Measurements from ENCODE around the gene RAB7A. TPM values are rescaled to one million over a fixed set of nuclear protein-coding genes. Genes with fewer than 3 reads are reported as not detected.

Gene RAB7A
- total and polyA plus RNA-seq, 2 of the 13 experiments (the other 11 are each of a cell fraction or from before 2014, with no cell fraction given), result 26.5 to 182 TPM

- TF ChIP-seq RCOR2 (CRISPR knock-in tag; IDR thresholded peaks at IDR 0.05) (no peak), ELF4 (CRISPR knock-in tag; IDR thresholded peaks at IDR 0.05; ENCODE audit: borderline replicate concordance) (no peak), SUZ12 (IDR thresholded peaks at IDR 0.05; ENCODE audit: low read depth, low read length) (no peak), KLF6 (CRISPR knock-in tag; IDR thresholded peaks at IDR 0.05) (no peak), WIZ (CRISPR knock-in tag; IDR thresholded peaks at IDR 0.05) (no peak; the same call in 1 of the 2 replicates), ZNF230 (CRISPR knock-in tag; IDR thresholded peaks at IDR 0.05) (no peak), CEBPG (CRISPR knock-in tag; IDR thresholded peaks at IDR 0.05) (peak; percentile 94), ZNF773 (CRISPR knock-in tag; IDR thresholded peaks at IDR 0.05; ENCODE audit: borderline replicate concordance) (peak; percentile 47; the same call in 1 of the 2 replicates), SALL2 (CRISPR knock-in tag; IDR thresholded peaks at IDR 0.05) (peak; percentile 82; the same call in 1 of the 2 replicates), ZNF350 (CRISPR knock-in tag; IDR thresholded peaks at IDR 0.05; ENCODE audit: borderline replicate concordance, low read depth) (no peak), PCBP1 (IDR thresholded peaks at IDR 0.05; ENCODE audit: borderline replicate concordance, low read depth, low read length) (0 out of 2 replicates have a peak, but pooled peaks have one; percentile 75), ZNF333 (CRISPR knock-in tag; IDR thresholded peaks at IDR 0.05; ENCODE audit: borderline replicate concordance) (peak; percentile 67; the same call in 1 of the 2 replicates), JUND (CRISPR knock-in tag; IDR thresholded peaks at IDR 0.05) (no peak; the same call in 1 of the 2 replicates), FIP1L1 (IDR thresholded peaks at IDR 0.05; ENCODE audit: borderline replicate concordance, insufficient read depth, low read depth, low read length) (no peak), MLX (CRISPR knock-in tag; IDR thresholded peaks at IDR 0.05) (peak; percentile 46; the same call in 1 of the 2 replicates), KMT2A (CRISPR knock-in tag; IDR thresholded peaks at IDR 0.05) (peak; percentile 47; the same call in 1 of the 2 replicates), ZNF614 (CRISPR knock-in tag; IDR thresholded peaks at IDR 0.05; ENCODE audit: borderline replicate concordance) (peak; percentile 43; the same call in 1 of the 2 replicates), CBX5 (CRISPR knock-in tag; IDR thresholded peaks at IDR 0.05; ENCODE audit: borderline replicate concordance) (0 out of 2 replicates have a peak, but pooled peaks have one; percentile 71), POLR2G (IDR thresholded peaks at IDR 0.05; ENCODE audit: low read depth, low read length) (peak; percentile 90), ZNF768 (CRISPR knock-in tag; IDR thresholded peaks at IDR 0.05) (no peak; the same call in 1 of the 2 replicates), SP4 (CRISPR knock-in tag; IDR thresholded peaks at IDR 0.05) (no peak; the same call in 1 of the 2 replicates), SMARCE1 (IDR thresholded peaks at IDR 0.05; ENCODE audit: borderline replicate concordance) (no peak)
- TF ChIP-seq, protein P1, sequence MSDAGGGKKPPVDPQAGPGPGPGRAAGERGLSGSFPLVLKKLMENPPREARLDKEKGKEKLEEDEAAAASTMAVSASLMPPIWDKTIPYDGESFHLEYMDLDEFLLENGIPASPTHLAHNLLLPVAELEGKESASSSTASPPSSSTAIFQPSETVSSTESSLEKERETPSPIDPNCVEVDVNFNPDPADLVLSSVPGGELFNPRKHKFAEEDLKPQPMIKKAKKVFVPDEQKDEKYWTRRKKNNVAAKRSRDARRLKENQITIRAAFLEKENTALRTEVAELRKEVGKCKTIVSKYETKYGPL (CRISPR knock-in tag; IDR thresholded peaks at IDR 0.05), result 0 out of 2 replicates have a peak, but pooled peaks have one; percentile 39
- TF ChIP-seq, protein P2, sequence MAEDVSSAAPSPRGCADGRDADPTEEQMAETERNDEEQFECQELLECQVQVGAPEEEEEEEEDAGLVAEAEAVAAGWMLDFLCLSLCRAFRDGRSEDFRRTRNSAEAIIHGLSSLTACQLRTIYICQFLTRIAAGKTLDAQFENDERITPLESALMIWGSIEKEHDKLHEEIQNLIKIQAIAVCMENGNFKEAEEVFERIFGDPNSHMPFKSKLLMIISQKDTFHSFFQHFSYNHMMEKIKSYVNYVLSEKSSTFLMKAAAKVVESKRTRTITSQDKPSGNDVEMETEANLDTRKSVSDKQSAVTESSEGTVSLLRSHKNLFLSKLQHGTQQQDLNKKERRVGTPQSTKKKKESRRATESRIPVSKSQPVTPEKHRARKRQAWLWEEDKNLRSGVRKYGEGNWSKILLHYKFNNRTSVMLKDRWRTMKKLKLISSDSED (CRISPR knock-in tag; IDR thresholded peaks at IDR 0.05), result no peak
- TF ChIP-seq, protein P3, sequence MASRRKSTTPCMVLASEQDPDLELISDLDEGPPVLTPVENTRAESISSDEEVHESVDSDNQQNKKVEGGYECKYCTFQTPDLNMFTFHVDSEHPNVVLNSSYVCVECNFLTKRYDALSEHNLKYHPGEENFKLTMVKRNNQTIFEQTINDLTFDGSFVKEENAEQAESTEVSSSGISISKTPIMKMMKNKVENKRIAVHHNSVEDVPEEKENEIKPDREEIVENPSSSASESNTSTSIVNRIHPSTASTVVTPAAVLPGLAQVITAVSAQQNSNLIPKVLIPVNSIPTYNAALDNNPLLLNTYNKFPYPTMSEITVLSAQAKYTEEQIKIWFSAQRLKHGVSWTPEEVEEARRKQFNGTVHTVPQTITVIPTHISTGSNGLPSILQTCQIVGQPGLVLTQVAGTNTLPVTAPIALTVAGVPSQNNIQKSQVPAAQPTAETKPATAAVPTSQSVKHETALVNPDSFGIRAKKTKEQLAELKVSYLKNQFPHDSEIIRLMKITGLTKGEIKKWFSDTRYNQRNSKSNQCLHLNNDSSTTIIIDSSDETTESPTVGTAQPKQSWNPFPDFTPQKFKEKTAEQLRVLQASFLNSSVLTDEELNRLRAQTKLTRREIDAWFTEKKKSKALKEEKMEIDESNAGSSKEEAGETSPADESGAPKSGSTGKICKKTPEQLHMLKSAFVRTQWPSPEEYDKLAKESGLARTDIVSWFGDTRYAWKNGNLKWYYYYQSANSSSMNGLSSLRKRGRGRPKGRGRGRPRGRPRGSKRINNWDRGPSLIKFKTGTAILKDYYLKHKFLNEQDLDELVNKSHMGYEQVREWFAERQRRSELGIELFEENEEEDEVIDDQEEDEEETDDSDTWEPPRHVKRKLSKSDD (CRISPR knock-in tag; IDR thresholded peaks at IDR 0.05; ENCODE audit: low read depth), result no peak
These were observed at the start of gene RAB7A (continued) for GRCh38 chr3:128726023-128727016.
